Endothelial cell of umbilical vein (primary cell): ENCODE data around the gene MPL.

Experiments
- EZH2 ChIP-seq: IDR thresholded peaks from 2 replicates; pipeline ENCODE4 v1.6.1; 2012; ENCODE audit warnings: borderline replicate concordance, low read depth, mild to moderate bottlenecking, moderate library complexity, low read length, inconsistent platforms; ENCODE audit not compliant: severe bottlenecking
- JUN ChIP-seq: IDR thresholded peaks from 2 replicates; pipeline ENCODE4 v1.6.1; 2011; ENCODE audit warnings: borderline replicate concordance, low read depth; ENCODE audit not compliant: insufficient read length, insufficient read depth
- POLR2A ChIP-seq: IDR thresholded peaks from 2 replicates; pipeline ENCODE4 v1.6.1; 2012; ENCODE audit warnings: low read depth, mild to moderate bottlenecking, control low read depth, low read length
- POLR2AphosphoS5 ChIP-seq: IDR thresholded peaks from 2 replicates; pipeline ENCODE4 v1.6.1; 2012; ENCODE audit warnings: low read depth, mild to moderate bottlenecking, control low read depth, low read length, moderate library complexity; ENCODE audit not compliant: insufficient read depth
- TF ChIP-seq, protein P1 (sequence below), 2 donors: IDR thresholded peaks; 1 replicate in 1 of 2; 2 replicates in 1 of 2; pipeline ENCODE4 v1.5.1; 2011; ENCODE audit warnings: low read length in 2 of 2, mild to moderate bottlenecking in 2 of 2, moderate library complexity in 2 of 2, control low read depth in 1 of 2, inconsistent platforms in 1 of 2, low read depth in 1 of 2; ENCODE audit not compliant: insufficient read depth in 1 of 2; ENCODE audit errors: extremely low read depth in 1 of 2
- TF ChIP-seq, protein P2 (sequence below): IDR thresholded peaks from 2 replicates; pipeline ENCODE4 v1.6.1; 2011; ENCODE audit not compliant: insufficient read depth, insufficient read length

DNA sequence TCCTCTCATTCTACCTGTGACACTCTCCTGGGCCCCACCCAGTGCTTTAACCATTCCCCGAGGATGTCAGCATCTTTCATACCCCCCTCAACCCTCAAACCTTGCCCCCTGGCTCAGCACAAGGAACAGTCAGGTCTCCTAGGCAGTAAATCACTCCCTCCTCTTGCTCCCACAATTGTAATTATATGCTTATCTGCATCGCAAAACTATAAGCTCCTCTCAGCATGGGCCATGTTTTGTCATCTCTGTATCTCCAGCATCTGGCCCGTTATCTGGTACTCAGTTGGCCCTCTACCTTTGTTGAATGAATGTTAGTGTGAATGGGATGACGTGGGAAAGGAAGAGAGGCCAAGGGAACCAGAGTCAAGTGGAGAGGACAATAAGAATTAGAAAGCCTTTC lies 32.9 kb downstream of the MPL start:
- TF ChIP-seq POLR2A (no peak), JUN (no peak), EZH2 (no peak), POLR2AphosphoS5 (no peak)
- TF ChIP-seq, protein P1, sequence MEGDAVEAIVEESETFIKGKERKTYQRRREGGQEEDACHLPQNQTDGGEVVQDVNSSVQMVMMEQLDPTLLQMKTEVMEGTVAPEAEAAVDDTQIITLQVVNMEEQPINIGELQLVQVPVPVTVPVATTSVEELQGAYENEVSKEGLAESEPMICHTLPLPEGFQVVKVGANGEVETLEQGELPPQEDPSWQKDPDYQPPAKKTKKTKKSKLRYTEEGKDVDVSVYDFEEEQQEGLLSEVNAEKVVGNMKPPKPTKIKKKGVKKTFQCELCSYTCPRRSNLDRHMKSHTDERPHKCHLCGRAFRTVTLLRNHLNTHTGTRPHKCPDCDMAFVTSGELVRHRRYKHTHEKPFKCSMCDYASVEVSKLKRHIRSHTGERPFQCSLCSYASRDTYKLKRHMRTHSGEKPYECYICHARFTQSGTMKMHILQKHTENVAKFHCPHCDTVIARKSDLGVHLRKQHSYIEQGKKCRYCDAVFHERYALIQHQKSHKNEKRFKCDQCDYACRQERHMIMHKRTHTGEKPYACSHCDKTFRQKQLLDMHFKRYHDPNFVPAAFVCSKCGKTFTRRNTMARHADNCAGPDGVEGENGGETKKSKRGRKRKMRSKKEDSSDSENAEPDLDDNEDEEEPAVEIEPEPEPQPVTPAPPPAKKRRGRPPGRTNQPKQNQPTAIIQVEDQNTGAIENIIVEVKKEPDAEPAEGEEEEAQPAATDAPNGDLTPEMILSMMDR (IDR thresholded peaks at IDR 0.05; ENCODE audit: extremely low read depth in 1 of 2, insufficient read depth in 1 of 2, low read depth in 1 of 2, low read length in 2 of 2) = no peak
- TF ChIP-seq, protein P2, sequence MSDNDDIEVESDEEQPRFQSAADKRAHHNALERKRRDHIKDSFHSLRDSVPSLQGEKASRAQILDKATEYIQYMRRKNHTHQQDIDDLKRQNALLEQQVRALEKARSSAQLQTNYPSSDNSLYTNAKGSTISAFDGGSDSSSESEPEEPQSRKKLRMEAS = no peak
